Mesendoderm (in vitro differentiated cells): Measurements from ENCODE around the gene UNC13A.
A peak's percentile ranks its signal among the peaks of the same experiment; 100 is the strongest.

ENCODE experiments used
- DNase-seq: peaks from one replicate; pipeline ENCODE4 v3.0.0; 2013
- H2AK5ac ChIP-seq: 2 replicates; pipeline ENCODE4 v1.6.1; 2013; ENCODE audit warnings: low read length, inconsistent platforms
- H2BK120ac ChIP-seq: 2 replicates; pipeline ENCODE4 v1.6.1; 2013; ENCODE audit warnings: low read depth, mild to moderate bottlenecking, low read length, moderate library complexity, mixed read lengths
- H2BK15ac ChIP-seq: replicated peaks from 2 replicates; pipeline ENCODE4 v1.6.1; 2013; ENCODE audit warnings: low read depth, mild to moderate bottlenecking, moderate library complexity
- H2BK5ac ChIP-seq: 2 replicates; pipeline ENCODE4 v1.6.1; 2013; ENCODE audit warnings: low read length, inconsistent platforms
- H3K18ac ChIP-seq: 2 replicates; pipeline ENCODE4 v1.6.1; 2013; ENCODE audit warnings: mild to moderate bottlenecking, low read length, mixed read lengths
- H3K23ac ChIP-seq: one replicate; pipeline ENCODE4 v1.6.1; 2013; ENCODE audit warnings: low read length
- H3K27ac ChIP-seq: 2 replicates; pipeline ENCODE4 v1.5.1; 2013; ENCODE audit warnings: low read depth, mild to moderate bottlenecking, inconsistent platforms, low read length, moderate library complexity
- H3K27me3 ChIP-seq: 2 replicates; pipeline ENCODE4 v1.6.1; 2013; ENCODE audit warnings: low read length, control low read depth, mild to moderate bottlenecking, inconsistent platforms; ENCODE audit not compliant: insufficient read depth, poor library complexity
- H3K36me3 ChIP-seq: 2 replicates; pipeline ENCODE4 v1.6.1; 2013; ENCODE audit warnings: low read length, inconsistent platforms; ENCODE audit not compliant: control insufficient read depth, insufficient read depth
- H3K4ac ChIP-seq: one replicate; pipeline ENCODE4 v1.6.1; 2013; ENCODE audit warnings: low read depth, mild to moderate bottlenecking, low read length, moderate library complexity
- H3K4me1 ChIP-seq: 2 replicates; pipeline ENCODE4 v1.6.1; 2013; ENCODE audit warnings: low read depth, low read length, inconsistent platforms; ENCODE audit not compliant: control insufficient read depth
- H3K4me2 ChIP-seq: 2 replicates; pipeline ENCODE4 v1.6.1; 2013; ENCODE audit warnings: low read length
- H3K4me3 ChIP-seq: 2 replicates; pipeline ENCODE4 v1.5.1; 2013; ENCODE audit warnings: mild to moderate bottlenecking, low read length
- H3K56ac ChIP-seq: one replicate; pipeline ENCODE4 v1.6.1; 2013; ENCODE audit warnings: low read length
- H3K79me1 ChIP-seq: 2 replicates; pipeline ENCODE4 v1.6.1; 2013; ENCODE audit warnings: low read length, inconsistent platforms
- H3K79me2 ChIP-seq: 2 replicates; pipeline ENCODE4 v1.6.1; 2013; ENCODE audit warnings: mild to moderate bottlenecking, low read length; ENCODE audit not compliant: control insufficient read depth, insufficient read depth
- H3K9ac ChIP-seq: 2 replicates; pipeline ENCODE4 v1.6.1; 2013; ENCODE audit warnings: low read length, inconsistent platforms
- H4K5ac ChIP-seq: one replicate; pipeline ENCODE4 v1.6.1; 2013; ENCODE audit warnings: low read length
- H4K8ac ChIP-seq: one replicate; pipeline ENCODE4 v1.6.1; 2013; ENCODE audit warnings: low read depth, mild to moderate bottlenecking, control low read depth, low read length, moderate library complexity
- WGBS: extraction: QIAGEN DNeasy Blood & Tissue Kit; methylation state at CpG from one replicate; pipeline ENCODE4 v1.1.7; 2013; ENCODE audit warnings: low lambda C conversion rate, missing lambda C conversion rate; ENCODE audit not compliant: insufficient coverage; ENCODE audit errors: extremely low coverage; 5-methylcytosine and 5-hydroxymethylcytosine counted together

UNC13A gene

DNA sequence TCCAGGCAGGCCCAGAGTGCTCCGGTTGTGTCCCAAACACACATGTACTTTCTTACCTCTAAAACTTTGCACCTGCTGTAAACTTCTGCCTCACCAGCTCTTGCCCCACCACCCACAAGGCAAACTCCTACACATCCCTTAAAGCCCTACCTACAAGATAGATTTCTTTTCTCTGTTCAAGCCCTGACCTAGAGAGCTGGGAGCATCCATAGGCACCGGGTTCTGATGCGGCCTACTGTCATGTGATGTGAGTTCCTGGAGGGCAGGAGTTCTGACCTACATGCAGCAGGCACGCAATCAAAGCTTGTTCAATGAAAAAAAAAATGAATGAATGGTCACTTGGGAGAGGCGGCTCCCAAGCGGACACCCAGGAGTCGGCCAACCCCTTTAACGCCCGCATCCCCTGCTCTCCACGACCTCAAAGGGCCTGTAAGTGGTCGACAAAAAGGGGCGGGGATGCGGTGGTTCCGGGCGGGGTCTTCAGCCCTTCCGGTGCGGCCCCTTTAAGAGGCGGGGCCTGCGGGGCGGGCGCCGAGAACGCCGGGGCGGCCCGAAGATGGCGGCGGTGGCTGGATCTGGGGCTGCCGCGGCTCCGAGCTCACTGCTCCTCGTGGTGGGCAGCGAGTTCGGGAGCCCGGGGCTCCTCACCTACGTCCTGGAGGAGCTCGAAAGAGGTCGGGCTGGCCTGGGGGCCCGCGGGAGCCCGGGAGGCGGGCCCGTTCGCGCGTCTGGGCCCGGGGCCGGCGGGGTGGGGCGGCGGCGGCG is 31.0 kb upstream of the UNC13A start, which contains the start of gene MAP1S:
TSS of gene MAP1S (plus strand) at position 534 of the 765 bp plus-strand sequence. CDS start at position 557, 23 bp downstream.
- Histone ChIP-seq H2BK15ac (no peak within 1 kb of the TSS), H3K4ac (peak within 1 kb of the TSS; percentile 72), H3K23ac (peak within 1 kb of the TSS; percentile 48), H3K27ac (peak within 1 kb of the TSS; percentile 16), H2BK5ac (no peak within 1 kb of the TSS), H3K4me3 (peak within 1 kb of the TSS; percentile 56), H3K79me2 (peaks cover 24% of the 10 kb centered on the region), H3K27me3 (no peaks in the 10 kb centered on the region), H3K18ac (peak within 1 kb of the TSS; percentile 97), H3K9ac (peak within 1 kb of the TSS; percentile 64), H2AK5ac (no peak within 1 kb of the TSS), H2BK120ac (no peak within 1 kb of the TSS), H3K4me2 (peak within 1 kb of the TSS; percentile 61), H4K5ac (no peak within 1 kb of the TSS), H3K79me1 (peaks cover 19% of the 10 kb centered on the region), H3K4me1 (peaks cover 4% of the 10 kb centered on the region), H4K8ac (peak within 1 kb of the TSS; percentile 94), H3K56ac (peak within 1 kb of the TSS; percentile 78), H3K36me3 (no peaks in the 10 kb centered on the region)
- DNase-seq: peak; percentile 86
- WGBS: no CpG with 5 or more reads among the region's 53 CpGs

DNA sequence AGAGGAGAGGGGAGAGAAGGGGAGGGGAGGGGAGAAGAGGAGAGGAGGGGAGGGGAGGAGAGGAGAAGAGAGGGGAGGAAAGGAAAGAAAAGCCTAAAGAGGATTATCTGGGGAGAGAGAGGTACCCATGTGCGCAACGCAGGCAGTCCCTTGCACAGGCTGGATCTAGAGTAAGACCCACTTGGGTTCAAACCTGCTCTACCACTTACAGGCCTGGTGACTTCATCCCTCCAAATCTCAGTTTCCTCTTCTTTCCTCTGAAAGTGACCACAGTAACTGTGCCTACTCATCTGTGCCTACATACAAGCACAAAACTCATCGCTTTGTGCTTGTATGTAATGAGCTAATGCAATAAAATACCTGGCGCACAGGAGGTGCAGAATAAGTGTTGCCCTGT is 30.4 kb upstream of the UNC13A start:
- Histone ChIP-seq H3K4ac (no peak overlapping the region), H4K8ac (no peak overlapping the region), H3K56ac (peak overlapping the region; percentile 69), H2BK5ac (no peak overlapping the region), H3K36me3 (no peaks in the 10 kb centered on the region), H3K23ac (no peak overlapping the region), H3K18ac (no peak overlapping the region), H3K9ac (peak overlapping the region; percentile 64), H3K4me3 (no peak overlapping the region), H3K4me1 (peaks cover 4% of the 10 kb centered on the region), H3K79me1 (peaks cover 19% of the 10 kb centered on the region), H2BK120ac (no peak overlapping the region), H4K5ac (no peak overlapping the region), H3K79me2 (peaks cover 24% of the 10 kb centered on the region), H3K4me2 (peak overlapping the region; percentile 15), H3K27me3 (no peaks in the 10 kb centered on the region), H3K27ac (no peak overlapping the region), H2AK5ac (no peak overlapping the region), H2BK15ac (no peak overlapping the region)
- WGBS: no CpG with 5 or more reads among the region's 4 CpGs
- DNase-seq: no peak

GRCh38 chr19:17716309-17716929 is 28.3 kb upstream of the UNC13A start:
- H2BK5ac ChIP-seq: no peak overlapping the region
- H3K23ac ChIP-seq: no peak overlapping the region
- no peak overlapping the region for H4K8ac ChIP-seq
- H3K79me2 ChIP-seq: peaks cover 17% of the 10 kb centered on the region
- peaks cover 13% of the 10 kb centered on the region for H3K79me1 ChIP-seq
- no CpG with 5 or more reads among the region's 4 CpGs for WGBS
- H2AK5ac ChIP-seq: no peak overlapping the region
- no peak overlapping the region for H3K18ac ChIP-seq
- peaks cover 4% of the 10 kb centered on the region for H3K4me1 ChIP-seq
- no peak overlapping the region for H3K56ac ChIP-seq
- no peak overlapping the region for H3K27ac ChIP-seq
- no peak overlapping the region for H3K9ac ChIP-seq
- H2BK15ac ChIP-seq: no peak overlapping the region
- no peak overlapping the region for H3K4ac ChIP-seq
- H3K27me3 ChIP-seq: no peaks in the 10 kb centered on the region
- H3K4me3 ChIP-seq: no peak overlapping the region
- H4K5ac ChIP-seq: no peak overlapping the region
- no peak overlapping the region for H2BK120ac ChIP-seq
- no peaks in the 10 kb centered on the region for H3K36me3 ChIP-seq
- DNase-seq: peak; percentile 26
- no peak overlapping the region for H3K4me2 ChIP-seq

- H3K4me3 ChIP-seq: no peak overlapping the region
- H3K27me3 ChIP-seq: no peaks in the 10 kb centered on the region
- H3K18ac ChIP-seq: no peak overlapping the region
- no peak overlapping the region for H3K56ac ChIP-seq
- no peak overlapping the region for H4K8ac ChIP-seq
- H2AK5ac ChIP-seq: no peak overlapping the region
- no peak overlapping the region for H2BK5ac ChIP-seq
- H2BK120ac ChIP-seq: no peak overlapping the region
- no peaks in the 10 kb centered on the region for H3K36me3 ChIP-seq
- H3K23ac ChIP-seq: no peak overlapping the region
- DNase-seq: no peak
- H3K4me2 ChIP-seq: no peak overlapping the region
- no peaks in the 10 kb centered on the region for H3K4me1 ChIP-seq
- H3K9ac ChIP-seq: no peak overlapping the region
- no peak overlapping the region for H2BK15ac ChIP-seq
- no CpG with 5 or more reads among the region's 6 CpGs for WGBS
- H3K79me1 ChIP-seq: no peaks in the 10 kb centered on the region
- no peak overlapping the region for H3K27ac ChIP-seq
- H3K79me2 ChIP-seq: no peaks in the 10 kb centered on the region
- no peak overlapping the region for H3K4ac ChIP-seq
- no peak overlapping the region for H4K5ac ChIP-seq
Measured at GRCh38 chr19:17711851-17712250, 23.7 kb upstream of the UNC13A start.

DNA sequence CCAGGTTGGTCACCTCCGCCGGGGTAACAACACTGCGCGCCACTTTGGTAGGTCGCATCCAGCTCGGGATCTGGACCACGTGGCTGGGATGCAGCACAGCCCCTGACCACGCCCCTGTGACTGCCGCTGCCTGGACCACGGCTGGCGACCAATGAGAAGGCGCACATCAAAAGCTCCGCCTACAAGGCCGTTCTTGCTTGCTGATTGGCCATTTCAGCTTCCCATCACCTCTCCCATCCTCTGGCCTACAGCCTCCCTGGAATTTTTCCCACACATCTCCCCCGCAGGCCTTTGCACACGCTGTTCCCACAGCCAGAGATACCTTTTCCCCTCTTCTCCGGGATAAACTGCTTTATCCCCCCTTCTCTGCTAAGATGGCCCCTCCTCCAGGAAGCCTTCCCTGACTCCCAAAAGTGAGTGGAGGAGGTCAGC is 18.6 kb upstream of the UNC13A start:
- no peak overlapping the region for H3K4ac ChIP-seq
- peak overlapping the region; percentile 8 for H3K4me2 ChIP-seq
- no peak overlapping the region for H3K56ac ChIP-seq
- H3K36me3 ChIP-seq: no peaks in the 10 kb centered on the region
- no peak overlapping the region for H2BK5ac ChIP-seq
- H3K27me3 ChIP-seq: no peaks in the 10 kb centered on the region
- no peak overlapping the region for H3K4me3 ChIP-seq
- H2AK5ac ChIP-seq: no peak overlapping the region
- no CpG with 5 or more reads among the region's 17 CpGs for WGBS
- H3K9ac ChIP-seq: no peak overlapping the region
- no peak overlapping the region for H3K23ac ChIP-seq
- no peak overlapping the region for H3K27ac ChIP-seq
- DNase-seq: peak; percentile 91
- H4K5ac ChIP-seq: no peak overlapping the region
- H2BK120ac ChIP-seq: no peak overlapping the region
- H2BK15ac ChIP-seq: no peak overlapping the region
- no peak overlapping the region for H3K18ac ChIP-seq
- no peaks in the 10 kb centered on the region for H3K79me2 ChIP-seq
- H3K4me1 ChIP-seq: no peaks in the 10 kb centered on the region
- no peak overlapping the region for H4K8ac ChIP-seq
- no peaks in the 10 kb centered on the region for H3K79me1 ChIP-seq
